BJ (cell line): Measurements from ENCODE around the gene TAF1B. TPM values are rescaled to one million over a fixed set of nuclear protein-coding genes. Genes with fewer than 3 reads are reported as not detected.
"Not testable (repeated sequence)": the region's sequence is repeated elsewhere in the genome, so short reads cannot be mapped to it uniquely, and the experiment has no call there.

Source experiments
- CTCF ChIA-PET: fragments of 350-600 bp; formaldehyde crosslinking; extraction: SDS; loops from one replicate; lab custom pipeline; 2021; ENCODE audit warnings: antibody characterized with exemption, inconsistent platforms; lab: Yijun Ruan, JAX
- POLR2A ChIA-PET: fragments of 300-600 bp; sonication (Branson Sonifier 250); formaldehyde crosslinking; extraction: SDS; loops from one replicate; lab custom pipeline; 2021; ENCODE audit warnings: antibody characterized with exemption; lab: Charles Lee
- DNase-seq: peaks from one replicate; pipeline ENCODE4 v3.0.0-alpha.2; 2011; ENCODE audit warnings: low read depth
- H3K27me3 ChIP-seq: 2 replicates; pipeline ENCODE4 v1.6.0; 2011; ENCODE audit warnings: low read length; ENCODE audit not compliant: control insufficient read depth, insufficient read depth
- H3K36me3 ChIP-seq: 2 replicates; pipeline ENCODE4 v1.5.1; 2011; ENCODE audit warnings: low read length; ENCODE audit not compliant: control insufficient read depth, insufficient read depth
- H3K4me3 ChIP-seq: 2 replicates; pipeline ENCODE4 v1.5.1; 2011; ENCODE audit warnings: low read depth, mild to moderate bottlenecking, control low read depth, low read length
- CTCF ChIP-seq: IDR thresholded peaks from 2 replicates; pipeline ENCODE4 v1.5.1; 2011; ENCODE audit warnings: low read depth, mild to moderate bottlenecking, control low read depth, inconsistent platforms, low read length, moderate library complexity; ENCODE audit not compliant: insufficient read depth
- polyA plus RNA-seq: library from polyadenylated mRNA; depleted of rRNA; stranded (reverse); fragments of >200 nt; gene quantifications from 2 replicates; pipeline ENCODE4 v1.2.3, GENCODE V29; 2011

The TAF1B gene
- polyA plus RNA-seq, 1 experiment, result 7.6 TPM

- POLR2A ChIA-PET, result no interaction called here
- TF ChIP-seq CTCF, result no peak
- no peak overlapping the region for H3K4me3 ChIP-seq
These were observed 14.8 kb downstream of the TAF1B start for GRCh38 chr2:9857814-9858729.

DNA sequence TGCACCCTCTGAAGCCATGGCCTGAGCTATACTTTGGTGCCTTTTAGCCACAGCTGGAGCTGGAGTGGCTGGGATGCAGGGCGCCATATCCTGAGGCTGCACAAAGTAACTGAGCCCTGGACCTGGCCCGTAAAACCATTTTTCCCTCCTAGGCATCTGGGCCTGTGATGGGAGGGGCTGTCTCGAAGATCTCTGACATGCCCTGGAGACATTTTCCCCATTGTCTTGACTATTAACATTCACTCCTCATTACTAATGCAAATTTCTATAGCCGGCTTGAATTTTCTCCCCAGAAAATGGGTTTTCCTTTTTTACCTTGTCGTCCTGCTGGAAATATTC is 15.4 kb downstream of the TAF1B start:
- DNase-seq, result no peak
- H3K27me3 ChIP-seq, result no peaks in the 10 kb centered on the region
- H3K4me3 ChIP-seq, result no peak overlapping the region
- ChIA-PET CTCF (no interaction called here), POLR2A (no interaction called here)
- TF ChIP-seq CTCF, result no peak
- H3K36me3 ChIP-seq, result peaks cover 16% of the 10 kb centered on the region

More at GRCh38 chr2:9857814-9858729, 14.8 kb downstream of the TAF1B start:
- Histone ChIP-seq H3K36me3 (peaks cover 16% of the 10 kb centered on the region), H3K27me3 (no peaks in the 10 kb centered on the region)
- DNase-seq, result no peak
- CTCF ChIA-PET, result interaction anchor here (1.2 kb wide), 1 partner anchor 44 kb away, joined by 4 read pairs; no protein-coding TSS in a partner anchor

DNA sequence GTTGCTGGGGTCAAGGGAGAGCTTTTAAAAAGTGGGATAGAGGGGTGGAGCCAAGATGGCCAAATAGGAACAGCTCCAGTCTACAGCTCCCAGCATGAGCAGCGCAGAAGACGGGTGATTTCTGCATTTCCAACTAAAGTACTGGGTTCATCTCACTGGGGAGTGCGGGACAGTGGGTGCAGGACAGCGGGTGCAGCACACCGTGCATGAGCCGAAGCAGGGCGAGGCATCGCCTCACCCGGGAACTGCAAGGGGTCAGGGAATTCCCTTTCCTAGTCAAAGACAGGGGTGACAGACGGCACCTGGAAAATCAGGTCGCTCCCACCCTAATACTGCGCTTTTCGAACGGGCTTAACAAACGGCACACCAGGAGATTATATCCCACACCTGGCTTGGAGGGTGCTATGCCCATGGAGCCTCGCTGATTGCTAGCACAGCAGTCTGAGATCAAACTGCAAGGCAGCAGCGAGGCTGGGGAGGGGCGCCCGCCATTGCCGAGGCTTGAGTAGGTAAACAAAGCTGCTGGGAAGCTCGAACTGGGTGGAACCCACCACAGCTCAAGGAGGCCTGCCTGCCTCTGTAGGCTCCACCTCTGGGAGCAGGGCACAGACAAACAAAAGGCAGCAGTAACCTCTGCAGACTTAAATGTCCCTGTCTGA is 17.8 kb downstream of the TAF1B start:
- H3K4me3 ChIP-seq, CTCF ChIA-PET, H3K36me3 ChIP-seq, H3K27me3 ChIP-seq, POLR2A ChIA-PET, DNase-seq: not testable (repeated sequence)

GRCh38 chr2:9867881-9868280 is 24.6 kb downstream of the TAF1B start:
- no peak overlapping the region for H3K4me3 ChIP-seq
- POLR2A ChIA-PET, result no interaction called here
- CTCF ChIA-PET, result no interaction called here
- peaks cover 3% of the 10 kb centered on the region for H3K36me3 ChIP-seq
- no peak for TF ChIP-seq CTCF
- H3K27me3 ChIP-seq, result no peaks in the 10 kb centered on the region
- DNase-seq, result no peak

DNA sequence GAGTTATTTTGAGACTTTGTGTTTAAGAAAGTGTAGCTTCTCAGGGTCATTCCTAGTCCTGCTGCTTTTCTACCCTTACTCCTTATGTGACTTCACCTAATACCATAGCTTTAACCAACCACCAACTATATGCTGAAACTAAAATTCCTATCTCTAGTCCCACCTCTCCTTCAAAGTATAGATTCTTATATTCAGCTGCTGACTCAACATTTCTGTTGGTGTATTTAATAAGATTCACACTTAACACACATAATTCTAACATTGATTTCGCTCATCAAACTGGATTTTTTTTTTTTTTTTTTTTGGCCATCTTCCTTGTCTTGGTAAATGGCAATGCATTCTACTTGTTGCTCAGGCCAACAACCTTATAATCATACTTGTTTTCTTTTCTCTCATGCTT is 30.1 kb downstream of the TAF1B start:
- TF ChIP-seq CTCF, result no peak
- no peak overlapping the region for H3K4me3 ChIP-seq
- CTCF ChIA-PET, result no interaction called here
- no peak for DNase-seq
- POLR2A ChIA-PET, result interaction anchor here (0.5 kb wide), 1 partner anchor 109 kb away, joined by 4 read pairs; no protein-coding TSS in a partner anchor
- H3K36me3 ChIP-seq, result peaks cover 3% of the 10 kb centered on the region
- no peaks in the 10 kb centered on the region for H3K27me3 ChIP-seq
